ENCODE results near the gene TARS3.

- TF ChIP-seq CTCF (IDR thresholded peaks at IDR 0.05) (no peak), POLR2A (IDR thresholded peaks at IDR 0.05) (no peak)
Measured at GRCh38 chr15:101773496-101774100, 49.3 kb upstream of the TARS3 start.

Data from testis (tissue), 2 donors.